GM21515 (cell line): Measurements from ENCODE around the gene ZNF320.
A peak's percentile ranks its signal among the peaks of the same experiment; 100 is the strongest.
"Not testable (repeated sequence)": the region's sequence is repeated elsewhere in the genome, so short reads cannot be mapped to it uniquely, and the experiment has no call there.

ENCODE experiments used
- ATAC-seq: cut with Tn5 transposase; IDR thresholded peaks from one replicate; pipeline ENCODE4 v1.9.1; 2021; ENCODE audit not compliant: unreplicated experiment

Gene ZNF320

DNA sequence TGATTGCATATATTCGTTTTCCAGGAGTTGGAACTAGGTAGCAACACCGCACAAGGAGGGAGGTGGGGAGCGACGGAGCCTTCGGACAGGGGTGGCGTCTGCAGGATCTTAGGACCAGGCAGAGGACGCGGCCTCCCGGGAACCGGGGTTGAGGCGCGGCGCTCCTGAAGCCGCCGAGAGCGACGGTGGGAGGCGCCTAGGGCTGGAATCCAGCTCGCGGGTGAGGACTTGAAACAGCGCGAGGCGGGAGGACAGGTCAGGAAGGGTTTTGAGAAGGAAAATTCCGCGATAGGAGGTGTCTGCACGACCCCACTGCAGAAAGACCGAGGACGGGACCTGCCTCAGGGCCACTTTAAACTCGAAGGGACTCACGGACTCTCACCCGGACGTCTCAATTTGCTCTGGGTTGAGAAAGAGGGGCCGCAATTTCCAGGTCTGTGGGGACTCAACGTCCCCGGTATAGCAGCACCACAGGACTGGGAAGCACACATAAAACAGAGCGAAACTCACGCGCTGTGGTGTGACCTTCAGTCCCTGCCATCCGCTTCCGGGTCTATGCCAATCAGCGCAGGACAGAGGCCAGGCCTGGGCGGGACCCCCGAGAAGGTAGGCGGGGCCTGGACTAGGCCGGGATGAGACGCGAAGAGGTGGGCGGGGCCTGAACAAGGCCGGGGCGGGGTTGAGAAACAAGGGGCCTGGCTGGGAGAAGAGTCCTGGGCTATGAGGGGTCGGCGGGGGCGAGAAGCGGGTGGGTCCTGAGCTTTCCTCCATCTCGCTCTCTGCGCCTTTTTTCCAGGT is at the start of gene ZNF320:
Gene ZNF320 (minus strand): TSS at position 498 of the 798 bp plus-strand sequence. CDS start 7,380 bp downstream, outside the sequence.
- peak; percentile 87 for ATAC-seq

GRCh38 chr19:52946322-52947310 is 49.2 kb upstream of the ZNF320 start:
- ATAC-seq: no peak

DNA sequence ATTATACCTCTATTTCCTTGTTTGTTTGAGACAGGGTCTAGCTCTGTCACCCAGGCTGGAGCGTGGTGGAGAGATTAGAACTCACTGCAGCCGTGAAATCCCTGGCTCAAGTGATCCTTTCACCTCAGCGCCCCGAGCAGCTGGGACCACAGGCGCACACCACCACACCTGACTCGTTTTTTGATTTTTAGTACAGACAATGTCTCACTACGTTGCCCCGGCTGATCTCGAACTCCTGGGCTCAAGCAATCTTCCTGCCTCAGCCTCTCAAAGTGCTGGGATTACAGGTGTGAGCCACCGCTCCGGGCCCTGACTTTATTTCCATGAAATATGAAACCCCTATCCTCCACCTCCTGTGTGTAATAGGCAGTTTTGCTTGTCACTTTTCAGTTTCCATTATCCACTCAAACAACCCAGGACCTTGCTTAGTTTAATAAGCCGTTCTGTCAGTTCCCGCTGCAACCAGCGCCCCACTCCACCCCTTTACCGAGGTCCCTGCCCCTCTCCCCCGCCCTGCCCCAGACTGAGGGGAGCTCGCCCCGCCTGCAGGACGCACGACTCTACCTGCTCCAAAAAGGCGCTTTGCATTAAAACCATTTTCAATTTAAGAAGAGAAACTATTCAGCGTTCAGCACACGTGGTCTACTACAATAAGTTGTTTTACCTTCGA is 48.4 kb upstream of the ZNF320 start:
- ATAC-seq: no peak

GRCh38 chr19:52944703-52945493 is 47.5 kb upstream of the ZNF320 start:
- ATAC-seq: not testable (repeated sequence)

DNA sequence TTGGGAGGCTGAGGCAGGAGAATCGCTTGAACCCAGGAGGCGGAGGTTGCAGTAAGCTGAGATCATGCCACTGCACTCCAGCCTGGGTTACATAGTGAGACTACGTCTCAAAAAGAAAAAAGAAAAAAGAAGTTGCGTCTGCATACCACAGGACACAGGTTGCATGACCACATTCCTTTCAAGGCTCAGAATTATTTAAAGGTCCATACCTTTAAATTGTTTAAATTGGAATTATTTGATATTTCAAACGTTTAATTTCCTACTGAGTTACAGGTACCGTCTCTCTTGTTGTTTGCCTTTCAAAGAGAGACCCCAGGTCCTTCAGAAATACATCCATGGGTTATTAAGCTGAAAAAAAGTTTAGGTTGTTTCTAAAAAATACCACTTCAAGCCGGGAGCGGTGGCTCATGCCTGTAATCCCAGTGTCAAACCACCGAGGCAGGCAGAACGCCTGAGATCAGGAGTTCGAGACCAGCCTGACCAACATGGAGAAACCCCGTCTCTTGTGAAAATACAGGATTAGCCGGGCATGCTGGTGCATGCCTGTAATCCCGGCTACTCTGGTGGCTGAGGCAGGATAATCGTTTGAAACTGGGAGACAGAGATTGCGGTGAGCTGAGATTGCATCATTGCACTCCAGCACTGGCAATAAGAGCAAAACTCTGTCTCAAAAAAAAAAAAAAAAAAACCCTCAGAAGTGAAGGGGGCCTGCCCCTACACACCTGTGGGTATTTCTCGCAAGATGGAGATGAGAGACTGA is 46.6 kb upstream of the ZNF320 start:
- no peak for ATAC-seq

DNA sequence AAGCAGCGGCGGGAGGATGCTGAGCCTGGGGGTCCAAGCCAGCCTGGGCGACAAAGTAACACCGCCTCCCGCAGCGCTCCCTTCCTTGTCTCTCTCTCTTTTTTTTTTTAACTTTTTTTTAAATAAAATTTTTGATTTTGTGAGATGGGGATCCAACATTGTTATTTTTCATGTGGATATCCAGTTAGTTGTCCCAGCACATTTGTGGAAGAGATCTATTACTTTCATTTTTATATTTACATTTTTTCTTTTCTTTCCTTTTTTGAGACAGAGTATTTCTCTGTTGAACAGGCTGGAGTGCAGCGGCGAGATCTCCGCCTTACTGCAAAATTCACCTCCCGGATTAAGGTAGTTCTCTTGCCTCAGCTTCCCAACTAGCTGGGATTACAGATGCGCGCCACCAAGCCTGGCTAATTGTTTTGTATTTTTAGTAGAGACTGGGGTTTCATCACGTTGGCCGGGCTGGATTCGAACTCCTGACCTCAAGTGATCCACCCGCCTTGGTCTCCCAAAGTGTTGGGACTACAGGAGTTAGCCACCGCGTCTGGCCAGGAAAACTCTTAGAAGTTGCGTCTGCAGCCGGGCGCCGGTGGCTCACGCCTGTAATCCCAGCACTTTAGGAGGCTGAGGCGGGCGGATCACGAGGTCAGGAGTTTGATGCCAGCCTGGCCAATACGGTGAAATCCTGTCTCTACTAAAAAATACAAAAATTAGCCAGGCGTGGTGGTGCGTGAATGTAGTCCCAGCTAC is 45.9 kb upstream of the ZNF320 start:
- no peak for ATAC-seq

GRCh38 chr19:52942386-52943133 is 45.1 kb upstream of the ZNF320 start:
- ATAC-seq: peak; percentile 93

DNA sequence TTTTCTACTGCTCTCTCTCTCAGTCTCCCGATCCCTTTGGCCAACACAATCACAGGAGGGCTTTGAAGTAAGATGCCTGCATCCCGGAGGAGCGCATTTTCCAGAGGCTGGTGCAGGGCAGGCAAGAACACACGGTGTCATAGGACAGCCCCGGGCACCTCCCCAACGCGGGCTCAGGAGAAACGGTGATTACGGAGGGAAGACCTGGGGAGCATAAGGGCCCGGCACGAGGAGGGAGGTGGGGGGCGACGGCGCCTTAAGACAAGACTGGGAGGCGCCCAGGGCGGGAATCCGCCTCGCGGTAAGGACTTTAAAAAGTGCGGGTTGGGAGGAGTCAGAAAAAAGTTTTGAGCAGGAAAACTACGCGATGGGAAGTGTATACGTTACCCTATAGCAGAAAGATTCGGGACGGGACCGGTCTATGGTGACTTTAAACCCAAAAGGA is 44.5 kb upstream of the ZNF320 start:
- peak; percentile 23 for ATAC-seq

GRCh38 chr19:52941523-52941922 is 44.1 kb upstream of the ZNF320 start:
- not testable (repeated sequence) for ATAC-seq

DNA sequence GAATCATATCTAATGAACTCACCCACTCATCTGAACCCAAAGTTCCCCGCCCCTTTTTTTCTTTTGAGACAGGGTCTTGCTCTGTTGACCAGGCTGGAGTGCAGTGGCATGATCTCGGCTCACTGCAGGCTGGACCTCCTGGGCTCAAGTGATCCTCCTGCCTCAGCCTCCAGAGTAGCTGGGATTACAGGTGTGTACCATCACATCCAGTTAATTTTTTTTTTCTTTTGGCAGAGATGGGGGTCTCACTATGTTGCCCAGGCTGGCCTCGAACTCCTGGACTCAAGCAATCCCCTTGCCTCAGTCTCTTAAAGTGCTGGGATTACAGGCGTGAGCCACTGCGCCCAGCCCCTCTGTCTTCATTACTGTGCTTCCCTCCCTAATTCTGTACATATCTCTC is 43.5 kb upstream of the ZNF320 start:
- not testable (repeated sequence) for ATAC-seq

DNA sequence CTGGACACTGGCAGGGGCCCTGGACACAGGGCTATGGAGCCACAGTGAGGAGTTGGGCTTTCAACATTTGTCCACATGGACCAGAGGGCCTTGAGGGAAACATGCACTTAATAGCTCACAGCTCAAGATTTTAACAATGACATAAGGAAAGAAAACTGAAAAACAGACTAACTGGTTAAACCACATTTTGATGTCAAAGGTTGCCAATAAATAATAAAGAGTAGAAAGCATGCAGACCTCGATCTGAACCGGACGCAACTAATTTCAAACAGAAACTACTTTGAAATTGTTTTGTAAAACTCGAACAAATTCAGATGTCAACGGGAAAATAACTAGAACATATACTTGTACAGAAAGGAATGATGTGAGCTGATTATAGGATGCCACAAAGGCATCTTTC is 41.3 kb upstream of the ZNF320 start:
- no peak for ATAC-seq

DNA sequence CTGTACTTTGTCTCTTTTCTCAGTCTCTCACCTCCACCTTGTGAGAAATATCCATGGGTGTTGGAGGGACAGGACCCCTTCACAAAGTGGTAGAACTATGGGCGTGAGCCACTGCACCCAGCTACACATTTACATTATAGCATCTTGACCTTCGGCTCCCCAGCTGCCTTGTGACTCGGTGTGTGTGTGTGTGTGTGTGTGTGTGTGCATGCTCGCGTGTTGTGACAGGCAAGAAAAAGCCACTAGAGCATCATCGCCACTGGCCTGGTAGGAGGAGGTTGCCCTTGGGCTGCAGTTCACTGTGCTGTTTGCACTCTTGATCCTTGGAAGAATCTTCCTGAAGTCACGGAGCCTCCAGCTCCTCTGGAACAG is 39.5 kb upstream of the ZNF320 start:
- ATAC-seq: no peak

DNA sequence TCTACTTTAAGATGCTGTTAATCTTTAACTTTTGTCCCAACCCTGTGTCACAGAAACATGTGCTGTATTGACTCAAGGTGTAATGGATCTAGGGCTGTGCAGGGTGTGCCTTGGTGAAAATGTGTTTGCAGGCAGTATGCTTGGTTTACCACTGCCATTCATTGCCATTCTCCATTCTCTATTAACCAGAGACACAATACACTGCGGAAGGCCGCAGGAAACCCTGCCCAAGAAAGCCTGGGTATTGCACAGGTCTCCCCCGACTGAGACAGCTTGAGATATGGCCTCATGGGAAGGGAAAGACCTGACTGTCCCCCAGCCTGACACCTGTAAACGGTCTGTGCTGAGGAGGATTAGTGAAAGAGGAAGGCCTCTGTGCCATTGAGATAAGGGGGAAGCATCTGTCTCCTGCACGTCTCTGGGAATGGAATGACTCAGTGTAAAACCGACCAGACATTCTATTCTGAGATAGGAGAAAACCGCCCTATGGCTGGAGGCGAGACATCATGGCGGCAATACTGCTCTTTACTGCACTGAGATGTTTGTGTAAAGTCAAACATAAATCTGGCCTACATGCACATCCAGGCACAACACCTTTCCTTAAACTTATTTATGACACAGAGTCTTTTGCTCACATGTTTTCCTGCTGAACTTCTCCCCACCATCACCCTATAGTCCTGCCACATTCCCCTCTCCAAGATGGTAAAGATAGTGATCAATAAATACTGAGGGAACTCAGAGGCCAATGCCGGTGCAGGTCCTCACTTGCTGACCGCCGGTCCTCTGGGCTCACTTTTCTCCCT is 38.9 kb upstream of the ZNF320 start:
- ATAC-seq: no peak

DNA sequence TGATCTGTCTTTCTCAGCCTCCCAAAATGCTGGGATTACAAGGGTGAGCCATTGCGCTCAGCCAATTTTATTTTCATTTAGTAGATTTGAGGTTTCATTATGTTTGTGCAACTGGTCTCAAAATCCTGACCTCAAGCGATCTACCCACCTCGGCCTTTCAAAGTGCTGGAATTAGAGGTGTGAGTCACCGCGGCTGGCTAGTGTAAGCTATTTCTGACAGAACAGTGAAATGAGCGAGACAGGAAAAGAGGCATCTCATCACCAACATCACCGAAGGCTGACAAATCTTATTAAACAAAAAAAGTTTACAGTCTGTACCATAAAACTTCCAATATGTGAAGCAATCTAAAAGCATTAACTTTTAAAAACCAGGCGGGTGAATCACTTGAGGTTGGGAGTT is 38.0 kb upstream of the ZNF320 start:
- ATAC-seq: no peak

DNA sequence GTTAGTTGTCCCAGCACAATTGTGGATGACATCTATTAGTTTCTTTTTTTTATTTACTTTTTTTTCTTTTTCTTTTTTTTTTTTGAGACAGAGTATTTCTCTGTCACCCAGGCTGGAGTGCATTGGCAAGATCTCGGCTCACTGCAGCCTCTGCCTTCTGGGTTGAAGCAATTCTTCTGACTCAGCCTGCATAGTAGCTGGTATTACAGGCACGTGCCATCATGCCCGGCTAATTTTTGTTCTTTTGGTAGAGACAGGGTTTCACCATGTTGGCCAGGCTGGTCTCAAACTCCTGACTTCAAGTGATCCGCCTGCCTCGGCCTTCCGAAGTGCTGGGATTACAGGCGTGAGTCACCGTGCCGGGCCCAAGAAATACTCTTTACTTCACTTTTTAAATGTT is 27.2 kb upstream of the ZNF320 start:
- ATAC-seq: not testable (repeated sequence)

DNA sequence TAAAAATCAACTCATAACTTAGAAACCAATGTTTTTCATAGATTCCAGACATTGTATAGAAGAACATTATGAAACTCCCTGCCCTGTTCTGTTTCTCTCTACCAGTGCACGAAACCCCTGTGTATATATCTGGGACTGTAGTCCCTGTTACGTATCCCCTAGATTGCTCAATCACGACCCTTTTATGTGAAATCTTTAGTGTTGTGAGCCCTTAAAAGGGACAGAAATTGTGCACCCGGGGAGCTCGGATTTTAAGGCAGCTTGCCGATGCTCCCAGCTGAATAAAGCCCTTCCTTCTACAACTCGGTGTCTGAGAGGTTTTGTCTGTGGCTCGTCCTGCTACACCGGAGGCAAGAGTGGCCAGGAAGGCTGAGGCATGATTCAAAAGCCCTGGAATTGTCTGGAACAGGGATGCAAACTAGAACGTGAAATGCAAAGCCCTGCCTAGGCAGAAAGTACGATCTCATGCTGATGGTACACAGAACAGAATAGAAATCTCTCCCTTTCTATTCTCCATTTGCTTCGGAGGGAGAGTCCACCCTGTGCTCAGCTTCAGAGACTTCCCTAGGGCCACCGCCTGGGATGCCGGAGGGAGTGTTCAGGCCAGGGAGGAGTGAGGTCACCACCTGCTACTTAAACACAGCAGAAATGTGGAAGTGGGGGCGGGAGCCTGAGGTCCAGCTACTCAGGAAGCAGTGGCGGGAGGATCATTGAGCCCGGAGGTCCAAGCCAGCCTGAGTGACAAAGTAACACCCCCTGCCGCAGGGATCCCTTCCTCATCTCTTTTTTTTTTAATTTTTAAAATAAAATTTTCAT is 26.6 kb upstream of the ZNF320 start:
- no peak for ATAC-seq
